ENCODE results near the gene RHEBL1.

RHEBL1 gene

DNA sequence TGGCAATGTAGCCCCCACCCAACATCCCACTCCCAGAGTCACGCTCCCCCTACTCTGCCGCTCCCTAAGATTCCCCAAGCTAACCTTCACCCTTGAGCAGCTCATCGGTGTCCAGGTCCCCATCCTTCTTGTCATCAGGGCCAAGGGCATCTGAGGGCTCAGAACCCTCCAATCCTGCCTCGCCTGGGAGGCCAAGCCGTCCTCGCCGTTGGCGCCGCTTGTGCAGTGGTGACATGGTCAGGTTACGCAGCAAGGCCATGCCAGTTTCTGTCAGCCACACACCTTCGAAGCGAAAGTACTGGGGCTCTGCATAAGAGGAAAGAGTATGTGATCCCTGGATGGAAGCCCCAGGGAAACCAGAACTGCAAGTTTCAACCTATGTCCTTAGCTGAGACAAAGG lies 25.1 kb downstream of the RHEBL1 start:
- no peak for DNase-seq (ENCODE audit: low read depth in 1 of 2, low spot score in 1 of 2)
- TF ChIP-seq JUND (IDR thresholded peaks at IDR 0.05; ENCODE audit: low read depth), result no peak
- in situ Hi-C loops (cut with HindIII; ENCODE audit: low pct_unique_long_range_greater_than_20kb, low sequenced_read_pairs), result no loop called here

DNA sequence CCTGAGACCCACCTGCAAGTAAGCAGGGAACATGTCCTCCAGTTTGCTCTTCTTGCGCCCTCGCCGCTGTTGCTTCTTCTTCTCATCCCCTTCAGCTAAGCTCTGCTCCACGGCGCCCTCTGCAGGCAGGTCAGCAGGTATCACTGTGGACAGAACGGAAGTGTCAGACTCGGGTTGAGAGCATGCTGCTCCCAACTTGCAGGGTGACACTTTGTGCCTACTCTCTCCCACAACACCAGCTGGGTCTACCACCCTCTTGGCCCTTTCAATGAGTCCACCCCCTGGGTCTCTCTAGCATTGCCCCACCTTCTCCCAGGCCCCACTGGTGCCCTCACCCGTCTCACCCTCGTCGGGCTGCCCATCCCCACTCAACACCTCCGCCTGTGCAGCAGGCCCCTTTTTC lies 25.9 kb downstream of the RHEBL1 start:
- TF ChIP-seq JUND (IDR thresholded peaks at IDR 0.05; ENCODE audit: low read depth), result no peak
- DNase-seq (ENCODE audit: low read depth in 1 of 2, low spot score in 1 of 2), result peak; percentile 77 to 79
- in situ Hi-C loops (cut with HindIII; ENCODE audit: low pct_unique_long_range_greater_than_20kb, low sequenced_read_pairs), result no loop called here

DNA sequence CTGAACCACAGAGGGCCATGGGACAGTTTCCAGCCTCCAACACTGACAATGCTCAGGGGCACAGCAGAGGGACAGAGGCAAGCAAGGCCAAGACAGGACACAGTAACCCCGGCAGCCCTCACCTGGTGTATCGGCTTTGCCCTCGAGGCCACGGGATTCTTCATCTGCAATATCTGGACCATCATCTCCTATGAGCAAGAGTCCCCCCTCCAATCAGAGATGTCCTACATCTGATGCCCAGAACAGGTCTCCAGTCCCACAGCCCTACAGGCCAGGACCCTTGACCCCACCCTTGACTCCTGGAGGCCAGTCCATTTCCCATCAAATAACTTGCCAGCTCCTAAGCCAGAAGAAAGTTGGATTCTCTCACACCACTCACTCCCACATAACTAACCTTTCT lies 26.5 kb downstream of the RHEBL1 start:
- in situ Hi-C loops (cut with HindIII; ENCODE audit: low pct_unique_long_range_greater_than_20kb, low sequenced_read_pairs), result no loop called here
- TF ChIP-seq JUND (IDR thresholded peaks at IDR 0.05; ENCODE audit: low read depth), result no peak
- no peak for DNase-seq (ENCODE audit: low read depth in 1 of 2, low spot score in 1 of 2)

DNA sequence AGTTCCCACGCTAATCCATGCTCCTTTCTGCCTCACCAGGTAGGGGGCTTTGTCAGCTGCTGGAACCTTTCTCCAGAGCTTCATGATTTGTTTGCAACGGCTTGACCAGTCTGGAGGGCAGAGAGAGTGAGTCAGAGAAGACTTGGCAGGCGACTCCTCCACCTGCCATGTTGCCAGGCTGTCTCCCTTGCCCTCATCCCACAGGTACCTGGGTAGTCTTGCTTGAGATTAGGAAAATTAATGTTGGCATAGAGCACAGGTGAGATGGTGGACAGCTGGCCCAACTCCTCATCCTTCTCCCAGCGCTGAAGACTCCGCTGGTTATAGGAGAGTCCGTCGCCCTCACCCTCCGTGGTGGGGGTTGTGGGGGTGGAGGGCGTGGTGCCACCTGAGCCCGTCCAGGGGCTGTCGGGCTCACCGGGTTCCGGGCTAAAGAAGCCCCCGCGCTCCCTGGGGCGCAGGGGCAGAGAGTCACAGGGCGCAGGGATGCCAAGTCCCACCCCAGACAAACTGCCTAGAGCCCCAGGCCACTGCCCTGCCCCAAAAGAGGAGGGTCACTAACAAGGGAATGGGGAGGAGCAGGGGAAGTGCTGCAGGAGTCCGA lies 27.8 kb downstream of the RHEBL1 start:
- DNase-seq (ENCODE audit: low read depth in 1 of 2, low spot score in 1 of 2), result no peak
- TF ChIP-seq JUND (IDR thresholded peaks at IDR 0.05; ENCODE audit: low read depth), result no peak
- in situ Hi-C loops (cut with HindIII; ENCODE audit: low pct_unique_long_range_greater_than_20kb, low sequenced_read_pairs), result no loop called here

DNA sequence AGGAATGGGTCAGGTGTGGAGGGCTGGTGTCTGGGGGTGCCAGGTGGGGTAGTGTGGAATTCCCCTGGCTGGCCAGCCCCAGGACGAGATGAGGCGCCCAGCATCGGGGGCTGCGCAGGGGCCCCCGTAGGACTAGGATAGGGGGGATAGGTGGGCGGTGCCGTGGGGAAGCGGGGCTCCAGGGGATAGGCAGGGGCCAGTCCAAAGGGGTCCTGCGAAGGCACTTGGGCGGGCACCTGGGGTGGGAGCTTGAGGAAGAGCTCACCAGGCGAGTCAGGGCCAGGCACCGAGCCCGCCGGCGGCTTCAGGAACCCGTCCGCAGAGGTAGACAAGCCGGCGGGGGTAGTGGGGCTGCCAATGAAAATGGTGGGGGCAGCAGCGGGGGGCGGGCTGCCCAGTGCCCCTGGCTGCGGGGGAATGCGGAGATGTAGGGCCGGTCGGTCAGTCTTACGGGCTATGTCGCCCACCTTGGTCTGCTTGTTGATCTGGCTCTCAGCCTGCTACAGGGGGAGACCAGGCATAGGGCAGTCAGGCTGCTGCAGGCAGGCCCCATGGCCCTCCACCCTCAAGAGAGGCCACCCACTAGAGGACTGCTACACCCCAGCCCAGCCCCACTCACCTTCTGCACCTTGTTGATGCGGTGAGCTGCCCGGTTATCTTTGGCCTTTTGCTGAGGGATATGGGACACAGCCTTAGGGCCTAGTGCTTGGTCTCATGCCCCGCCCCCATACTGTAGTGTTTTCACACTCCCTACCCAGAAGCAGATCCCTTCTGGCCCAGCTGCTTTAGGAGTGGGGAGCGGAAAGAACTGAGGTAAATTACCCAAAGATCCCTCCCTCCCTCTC lies 28.5 kb downstream of the RHEBL1 start:
- in situ Hi-C loops (cut with HindIII; ENCODE audit: low pct_unique_long_range_greater_than_20kb, low sequenced_read_pairs), result no loop called here
- no peak for TF ChIP-seq JUND (IDR thresholded peaks at IDR 0.05; ENCODE audit: low read depth)
- no peak for DNase-seq (ENCODE audit: low read depth in 1 of 2, low spot score in 1 of 2)

DNA sequence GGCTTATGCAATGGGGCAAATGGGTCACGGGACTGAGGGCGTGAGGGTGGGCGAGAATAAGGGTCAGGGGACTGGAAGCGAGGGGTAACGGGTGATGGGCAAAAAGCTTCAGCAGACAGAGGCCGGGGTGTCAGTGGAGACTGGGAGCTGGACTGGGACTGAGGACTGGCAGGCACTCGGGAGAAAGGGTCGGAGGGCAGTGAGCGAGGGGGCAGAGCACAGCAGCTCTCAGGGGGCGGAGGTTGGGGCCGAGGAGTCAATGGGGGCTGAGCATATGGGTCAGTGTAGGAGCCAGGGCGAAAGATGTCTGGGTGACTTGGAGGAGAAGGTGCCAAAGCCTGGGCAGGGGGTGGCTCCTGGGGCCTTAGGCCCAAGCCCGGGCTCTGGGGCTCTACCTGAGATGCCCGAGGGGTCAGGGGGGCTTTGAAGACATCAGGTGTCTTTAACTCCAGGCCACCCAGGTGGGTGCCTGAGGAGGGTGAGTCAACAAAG lies 29.4 kb downstream of the RHEBL1 start:
- no peak for DNase-seq (ENCODE audit: low read depth in 1 of 2, low spot score in 1 of 2)
- in situ Hi-C loops (cut with HindIII; ENCODE audit: low pct_unique_long_range_greater_than_20kb, low sequenced_read_pairs), result no loop called here
- no peak for TF ChIP-seq JUND (IDR thresholded peaks at IDR 0.05; ENCODE audit: low read depth)

DNA sequence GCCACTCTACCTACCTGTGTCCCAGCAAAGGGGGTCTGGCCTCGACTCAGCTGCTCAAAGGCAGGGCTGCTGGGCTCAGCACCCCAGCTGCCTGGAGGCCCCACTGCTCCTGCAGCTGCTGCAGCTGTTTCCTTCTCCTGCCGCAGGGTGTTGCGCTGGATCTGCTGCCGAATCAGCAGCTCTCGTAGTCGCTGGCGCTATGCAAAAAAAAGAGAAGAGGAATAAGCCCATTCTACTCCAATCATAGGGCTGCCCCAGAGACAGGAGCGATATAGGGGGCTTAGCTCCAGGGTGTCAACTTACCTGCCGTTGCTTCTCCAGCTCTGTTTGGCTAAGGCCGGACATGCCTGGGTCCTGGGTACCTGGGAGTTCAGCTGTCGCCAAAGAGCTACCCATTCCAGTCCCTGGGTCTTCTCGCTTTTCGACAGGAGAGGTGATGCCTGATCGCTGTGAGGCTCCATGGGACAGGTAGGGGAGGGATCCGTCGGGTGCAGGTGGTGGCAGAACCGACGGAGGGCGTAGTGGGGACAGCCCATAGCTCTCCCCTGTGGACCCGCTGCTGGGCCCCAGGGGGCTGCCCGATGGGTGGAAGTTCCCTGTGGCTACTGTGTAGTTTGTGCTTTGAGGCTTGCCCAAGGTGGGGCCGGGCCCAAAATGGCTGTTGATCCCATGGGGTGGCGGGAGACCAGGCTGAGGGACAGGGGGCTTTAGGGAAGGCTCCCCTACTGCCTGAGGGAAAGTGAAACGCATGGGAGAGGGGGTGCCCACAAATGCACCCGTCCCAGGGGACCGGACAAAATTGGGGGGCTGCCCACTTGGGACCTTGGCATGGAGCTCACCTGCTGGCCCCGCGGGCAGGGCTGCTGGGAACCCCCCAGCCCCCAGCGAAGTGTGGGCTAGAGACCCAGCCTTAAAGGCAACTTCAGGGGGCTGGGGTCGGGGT lies 30.1 kb downstream of the RHEBL1 start:
- DNase-seq (ENCODE audit: low read depth in 1 of 2, low spot score in 1 of 2), result no peak
- TF ChIP-seq JUND (IDR thresholded peaks at IDR 0.05; ENCODE audit: low read depth), result no peak
- in situ Hi-C loops (cut with HindIII; ENCODE audit: low pct_unique_long_range_greater_than_20kb, low sequenced_read_pairs), result no loop called here

DNA sequence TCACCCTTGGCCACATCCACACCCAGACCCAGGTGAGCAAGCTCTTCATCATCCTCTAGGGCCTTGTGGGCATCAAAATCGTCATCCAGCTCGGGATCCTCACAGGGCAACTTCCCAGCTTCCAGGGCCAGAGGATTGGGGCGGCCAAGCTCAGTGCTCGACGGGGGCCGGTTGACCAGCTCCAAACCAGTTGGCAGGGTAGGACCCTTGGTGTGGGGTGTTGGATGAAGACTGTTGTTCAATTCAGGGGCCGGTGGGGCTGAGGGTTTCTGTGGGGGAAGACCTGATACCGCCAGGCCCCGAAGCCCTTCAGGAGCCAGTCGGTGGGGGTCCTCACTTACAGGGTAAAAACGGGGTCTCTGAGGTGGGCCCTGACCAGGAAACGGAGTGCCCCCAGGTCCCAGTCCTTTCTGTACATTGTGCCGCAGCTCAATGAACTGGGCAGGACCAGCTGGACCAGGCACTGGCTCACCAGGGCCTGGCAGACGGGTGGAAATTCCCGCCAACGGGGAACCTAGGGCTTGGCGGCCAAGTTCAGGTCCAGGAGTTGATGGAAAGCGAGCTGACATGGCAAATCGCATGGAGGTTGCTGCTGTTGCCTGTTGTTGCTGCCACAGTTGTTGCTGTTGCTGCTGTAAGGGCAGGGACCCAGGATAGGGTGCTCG lies 31.4 kb downstream of the RHEBL1 start:
- no peak for DNase-seq (ENCODE audit: low read depth in 1 of 2, low spot score in 1 of 2)
- in situ Hi-C loops (cut with HindIII; ENCODE audit: low pct_unique_long_range_greater_than_20kb, low sequenced_read_pairs), result no loop called here
- TF ChIP-seq JUND (IDR thresholded peaks at IDR 0.05; ENCODE audit: low read depth), result no peak

DNA sequence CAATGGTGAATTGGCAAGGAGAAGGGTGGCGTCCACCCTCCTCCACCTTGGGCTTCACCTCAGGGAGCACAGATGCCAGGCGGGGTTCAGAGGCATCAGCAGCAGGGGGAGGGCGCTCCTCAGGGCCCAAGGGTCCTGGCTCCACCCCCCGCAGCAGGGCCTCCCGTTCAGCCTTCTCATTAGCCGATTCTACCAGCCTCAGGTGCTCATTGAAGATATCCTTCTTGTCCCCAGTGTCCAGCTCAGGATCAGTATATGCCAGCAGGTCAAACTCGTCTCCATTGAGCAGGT lies 31.9 kb downstream of the RHEBL1 start:
- in situ Hi-C loops (cut with HindIII; ENCODE audit: low pct_unique_long_range_greater_than_20kb, low sequenced_read_pairs), result no loop called here
- DNase-seq (ENCODE audit: low read depth in 1 of 2, low spot score in 1 of 2), result no peak
- TF ChIP-seq JUND (IDR thresholded peaks at IDR 0.05; ENCODE audit: low read depth), result no peak

DNA sequence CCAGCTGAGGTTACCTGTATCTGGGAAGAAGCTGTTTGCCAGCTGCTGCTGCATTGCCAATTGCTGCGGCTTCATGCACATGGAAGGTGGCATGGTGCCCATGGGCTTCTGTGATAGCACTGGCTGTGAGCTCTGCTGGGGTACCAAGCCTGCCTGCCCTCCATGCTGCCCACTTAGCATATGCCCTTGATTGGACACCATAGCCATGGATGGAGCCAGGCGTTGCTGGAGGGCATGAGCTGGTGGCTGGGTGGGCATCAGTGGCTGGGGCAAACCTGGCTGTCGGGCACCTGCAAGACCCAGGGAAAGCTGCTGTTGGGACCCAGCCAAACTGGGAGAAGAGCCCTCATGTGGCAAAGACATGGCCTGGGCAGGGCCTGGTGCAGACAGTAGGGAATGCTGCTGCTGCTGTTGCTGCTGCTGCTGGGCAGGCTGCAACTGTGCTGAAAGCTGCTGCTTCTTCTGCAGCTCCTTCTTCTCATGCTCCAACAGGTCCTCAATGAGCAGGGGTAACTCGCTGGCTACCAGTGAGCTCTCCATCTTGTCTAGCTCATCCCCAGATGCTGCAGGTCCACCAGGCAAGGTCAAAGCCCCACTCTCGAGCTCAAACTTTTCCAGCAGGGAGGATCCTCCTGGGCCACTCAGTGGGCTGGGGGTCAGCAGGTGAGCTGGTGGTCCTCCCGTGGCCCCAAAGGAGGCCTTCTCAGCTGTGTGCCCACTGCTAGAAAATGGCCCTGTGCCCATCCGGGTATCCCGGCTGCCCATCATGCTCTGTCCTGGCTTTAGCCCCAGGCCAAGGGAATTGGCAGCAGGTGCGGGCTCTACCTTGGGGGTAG lies 32.5 kb downstream of the RHEBL1 start:
- no peak for DNase-seq (ENCODE audit: low read depth in 1 of 2, low spot score in 1 of 2)
- no peak for TF ChIP-seq JUND (IDR thresholded peaks at IDR 0.05; ENCODE audit: low read depth)
- in situ Hi-C loops (cut with HindIII; ENCODE audit: low pct_unique_long_range_greater_than_20kb, low sequenced_read_pairs), result no loop called here

DNA sequence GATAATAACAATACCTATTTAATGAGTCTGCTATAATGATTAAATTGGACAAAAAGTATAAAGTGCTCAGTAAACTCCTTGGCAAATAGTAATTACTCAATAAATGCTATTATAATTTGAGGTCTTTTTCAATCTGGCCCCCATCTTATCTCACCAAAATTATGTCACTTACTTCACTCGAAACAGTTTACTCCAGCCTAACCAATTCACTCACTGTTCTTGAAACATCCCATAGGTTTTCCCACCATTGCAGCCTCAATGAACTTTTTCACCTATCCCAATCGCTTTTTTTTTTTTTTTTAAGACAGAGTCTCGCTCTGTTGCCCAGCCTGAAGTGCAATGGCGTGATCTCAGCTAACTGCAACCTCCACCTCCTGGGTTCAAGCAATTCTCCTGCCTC lies 33.8 kb downstream of the RHEBL1 start:
- no peak for DNase-seq (ENCODE audit: low read depth in 1 of 2, low spot score in 1 of 2)
- in situ Hi-C loops (cut with HindIII; ENCODE audit: low pct_unique_long_range_greater_than_20kb, low sequenced_read_pairs), result no loop called here
- TF ChIP-seq JUND (IDR thresholded peaks at IDR 0.05; ENCODE audit: low read depth), result no peak

DNA sequence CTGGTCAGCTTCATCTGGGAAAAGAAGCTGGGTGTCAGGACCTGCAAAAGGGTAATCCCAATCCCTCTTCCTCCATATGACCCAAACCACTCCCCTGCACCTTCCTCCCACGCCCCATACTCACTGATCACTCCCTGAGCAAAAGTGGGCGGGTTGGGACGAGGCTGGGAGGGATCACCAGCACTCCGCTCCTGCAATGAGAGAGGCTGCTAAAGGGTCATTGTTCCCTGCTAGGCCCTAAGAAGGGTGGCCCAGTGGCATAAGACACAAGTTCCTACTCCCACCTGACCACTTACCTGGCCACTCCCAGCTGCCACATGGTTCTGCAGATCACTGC lies 35.5 kb downstream of the RHEBL1 start:
- DNase-seq (ENCODE audit: low read depth in 1 of 2, low spot score in 1 of 2), result no peak
- in situ Hi-C loops (cut with HindIII; ENCODE audit: low pct_unique_long_range_greater_than_20kb, low sequenced_read_pairs), result no loop called here
- no peak for TF ChIP-seq JUND (IDR thresholded peaks at IDR 0.05; ENCODE audit: low read depth)
